Lower lobe of right lung (tissue), 2 donors: ENCODE results near the gene SKP1. TPM values are rescaled to one million over a fixed set of nuclear protein-coding genes. Genes with fewer than 3 reads are reported as not detected.

Source experiments
- ATAC-seq, 2 donors: fragments of 200-7000 bp; cut with Tn5 transposase; one replicate each; pipeline ENCODE4 v1.9.1; 2020 to 2022; ENCODE audit warnings: mild to moderate bottlenecking in 2 of 2, moderate library complexity in 2 of 2
- DNase-seq: peaks from one replicate; pipeline ENCODE4 v3.0.0-alpha.2; 2020
- H3K27ac ChIP-seq: fragments of 200-600 bp; one replicate; pipeline ENCODE4 v1.8.0; 2022
- H3K27me3 ChIP-seq: fragments of 200-600 bp; one replicate; pipeline ENCODE4 v1.8.0; 2022; ENCODE audit warnings: low read depth
- H3K36me3 ChIP-seq: fragments of 200-600 bp; one replicate; pipeline ENCODE4 v1.8.0; 2022; ENCODE audit warnings: mild to moderate bottlenecking
- H3K4me1 ChIP-seq: fragments of 200-600 bp; one replicate; pipeline ENCODE4 v1.8.0; 2022
- H3K4me3 ChIP-seq: fragments of 200-600 bp; one replicate; pipeline ENCODE4 v1.8.0; 2022; ENCODE audit warnings: mild to moderate bottlenecking
- H3K9me3 ChIP-seq: fragments of 200-600 bp; one replicate; pipeline ENCODE4 v1.8.0; 2022
- CTCF ChIP-seq: fragments of 200-600 bp; IDR thresholded peaks from one replicate; pipeline ENCODE4 v1.8.0; 2022; ENCODE audit warnings: antibody characterized with exemption, mild to moderate bottlenecking
- intact Hi-C: fragments of 100-400 bp; cut with DNase I; formaldehyde crosslinking; loops from one replicate; pipeline ENCODE4 v1.11.0; 2022
- total RNA-seq: library from RNA; stranded (reverse); fragmentation: NEBNext Ultra II Directional; extraction: Animal tissue kit (Norgen Biotek cat#: 25700); gene quantifications from one replicate; pipeline ENCODE4 v1.2.1, GENCODE V29; 2021
- donor health status: DM: no; HTN: yes; CAD: no; lungs with severe emphysema.

Gene SKP1
- total RNA-seq, 1 donor from 2014 or later, result 249 TPM

- no peak for DNase-seq
- Histone ChIP-seq H3K4me1 (no peaks in the 10 kb centered on the region), H3K36me3 (no peaks in the 10 kb centered on the region), H3K27ac (peak overlapping the region; percentile 18), H3K4me3 (no peak overlapping the region), H3K9me3 (no peaks in the 10 kb centered on the region), H3K27me3 (no peaks in the 10 kb centered on the region)
- intact Hi-C loops, result no loop called here
- TF ChIP-seq CTCF, result no peak
- ATAC-seq, result no peak
These were observed 72.6 kb downstream of the SKP1 start for GRCh38 chr5:134103998-134104654.

- H3K36me3 ChIP-seq, result no peaks in the 10 kb centered on the region
- H3K9me3 ChIP-seq, result no peaks in the 10 kb centered on the region
- DNase-seq, result no peak
- H3K4me3 ChIP-seq, result no peak overlapping the region
- intact Hi-C loops, result no loop called here
- H3K27me3 ChIP-seq, result no peaks in the 10 kb centered on the region
- H3K4me1 ChIP-seq, result no peaks in the 10 kb centered on the region
- H3K27ac ChIP-seq, result no peak overlapping the region
- no peak for TF ChIP-seq CTCF
- no peak for ATAC-seq
These were observed 73.4 kb downstream of the SKP1 start for GRCh38 chr5:134103397-134103796.

- H3K4me1 ChIP-seq, result no peaks in the 10 kb centered on the region
- TF ChIP-seq CTCF, result peak; percentile 86
- no peak overlapping the region for H3K4me3 ChIP-seq
- DNase-seq, result peak; percentile 69
- no peaks in the 10 kb centered on the region for H3K27me3 ChIP-seq
- peak; percentile 81 to 88 for ATAC-seq
- H3K36me3 ChIP-seq, result no peaks in the 10 kb centered on the region
- no peak overlapping the region for H3K27ac ChIP-seq
- intact Hi-C loops, result no loop called here
- H3K9me3 ChIP-seq, result no peaks in the 10 kb centered on the region
These were observed 74.9 kb downstream of the SKP1 start for GRCh38 chr5:134101686-134102439.

GRCh38 chr5:134100283-134101091 is 76.3 kb downstream of the SKP1 start:
- DNase-seq (no peak), ATAC-seq (peak; percentile 20 to 29)
- Histone ChIP-seq H3K4me1 (no peaks in the 10 kb centered on the region), H3K27ac (no peak overlapping the region), H3K4me3 (no peak overlapping the region), H3K9me3 (no peaks in the 10 kb centered on the region), H3K27me3 (no peaks in the 10 kb centered on the region), H3K36me3 (no peaks in the 10 kb centered on the region)
- intact Hi-C loops, result no loop called here
- TF ChIP-seq CTCF, result no peak

GRCh38 chr5:134099939-134100282 is 76.8 kb downstream of the SKP1 start:
- intact Hi-C loops, result no loop called here

More at GRCh38 chr5:134099939-134100282, 76.8 kb downstream of the SKP1 start:
- Histone ChIP-seq H3K9me3 (no peaks in the 10 kb centered on the region), H3K27me3 (no peaks in the 10 kb centered on the region), H3K4me1 (no peaks in the 10 kb centered on the region), H3K27ac (no peak overlapping the region), H3K36me3 (no peaks in the 10 kb centered on the region), H3K4me3 (no peak overlapping the region)
- TF ChIP-seq CTCF, result no peak
- ATAC-seq, result no peak
- no peak for DNase-seq
